ENCODE measurements around the gene AXDND1. TPM values are rescaled to one million over a fixed set of nuclear protein-coding genes. Genes with fewer than 3 reads are reported as not detected.
"Not testable (repeated sequence)": the region's sequence is repeated elsewhere in the genome, so short reads cannot be mapped to it uniquely, and the experiment has no call there.

The AXDND1 gene
- total RNA-seq, 1 experiment from 2014 or later = 0.31 TPM

DNA sequence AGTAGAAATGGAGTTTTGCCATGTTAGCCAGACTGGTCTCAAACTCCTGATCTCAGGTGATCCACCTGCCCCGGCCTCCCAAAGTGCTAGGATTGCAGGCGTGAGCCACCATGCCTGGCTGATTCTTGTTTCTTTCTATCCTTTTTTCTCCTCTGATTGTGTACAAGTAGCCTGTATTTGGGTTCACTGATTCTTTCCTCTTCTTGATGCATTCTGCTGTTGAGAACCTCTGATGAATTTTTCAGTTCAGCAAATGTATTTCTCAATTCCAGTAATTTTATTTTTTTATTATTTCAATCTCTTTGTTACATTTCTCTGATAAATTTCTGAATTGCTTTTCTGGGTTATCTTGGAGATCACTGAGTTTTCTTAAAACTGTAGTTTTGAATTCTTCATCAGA, 58.8 kb downstream of the AXDND1 start:
- no TSS peak for BruUV-seq (replicated peaks)
- TF ChIP-seq POLR2AphosphoS5 (IDR thresholded peaks at IDR 0.05; ENCODE audit: low read depth, low read length) = no peak
- CTCF ChIA-PET = no interaction called here
- in situ Hi-C loops (cut with HindIII; ENCODE audit: low pct_unique_long_range_greater_than_20kb, low sequenced_read_pairs) (no loop called here), intact Hi-C loops (cut with micrococcal nuclease; ENCODE audit: unreplicated experiment) (no loop called here)
- DNase-seq (ENCODE audit: low read depth, low spot score) (no peak), ATAC-seq (no peak)
- Histone ChIP-seq H3K4me1 (ENCODE audit: control insufficient read depth, insufficient read depth, low read length) (no peaks in the 10 kb centered on the region), H3K4me3 (ENCODE audit: low read depth in 2 of 2, low read length in 2 of 2) (no peak overlapping the region), H3K27ac (ENCODE audit: low read length) (no peak overlapping the region), H3K36me3 (ENCODE audit: control insufficient read depth, insufficient read depth, low read length) (no peaks in the 10 kb centered on the region), H3K9me3 (ENCODE audit: control insufficient read depth, insufficient read depth, low read depth, low read length) (peaks cover 8% of the 10 kb centered on the region; the same call in 1 of the 2 replicates), H3K27me3 (ENCODE audit: control insufficient read depth, insufficient read depth, low read length) (no peaks in the 10 kb centered on the region)
- POLR2A ChIA-PET = no interaction called here

DNA sequence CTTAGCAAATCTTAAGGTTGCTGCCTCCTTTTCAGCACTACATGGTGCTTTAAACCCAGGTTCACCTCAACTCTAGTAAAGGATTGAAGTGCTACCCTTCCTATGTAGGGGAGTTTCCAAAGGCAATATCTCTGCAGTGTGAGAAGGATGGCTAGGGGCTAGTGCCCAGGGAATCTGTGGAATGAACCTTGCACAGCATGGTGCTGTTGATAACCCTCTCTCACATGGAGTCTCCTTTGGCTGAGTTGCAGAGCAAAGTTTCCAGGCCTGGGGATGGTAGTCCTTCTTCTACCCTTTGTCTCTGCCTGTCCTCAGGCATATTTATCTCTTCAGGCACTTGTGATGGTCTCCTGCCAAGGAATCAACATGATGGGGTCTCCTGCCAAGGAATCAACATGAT, 59.4 kb downstream of the AXDND1 start:
- DNase-seq (ENCODE audit: low read depth, low spot score) (no peak), ATAC-seq (no peak)
- no TSS peak for BruUV-seq (replicated peaks)
- no peaks in the 10 kb centered on the region for H3K36me3 ChIP-seq (ENCODE audit: control insufficient read depth, insufficient read depth, low read length)
- H3K4me3 ChIP-seq (ENCODE audit: low read depth in 2 of 2, low read length in 2 of 2) = no peak overlapping the region
- POLR2A ChIA-PET = no interaction called here
- CTCF ChIA-PET = no interaction called here
- H3K27ac ChIP-seq (ENCODE audit: low read length) = no peak overlapping the region
- in situ Hi-C loops (cut with HindIII; ENCODE audit: low pct_unique_long_range_greater_than_20kb, low sequenced_read_pairs) (no loop called here), intact Hi-C loops (cut with micrococcal nuclease; ENCODE audit: unreplicated experiment) (no loop called here)
- TF ChIP-seq SIN3A (IDR thresholded peaks at IDR 0.05; ENCODE audit: borderline replicate concordance, insufficient read depth, low read depth, low read length) (no peak), POLR2AphosphoS5 (IDR thresholded peaks at IDR 0.05; ENCODE audit: low read depth, low read length) (no peak), TCF7L2 (IDR thresholded peaks at IDR 0.05; ENCODE audit: low read depth, low read length) (no peak)
- TF ChIP-seq, protein P1, sequence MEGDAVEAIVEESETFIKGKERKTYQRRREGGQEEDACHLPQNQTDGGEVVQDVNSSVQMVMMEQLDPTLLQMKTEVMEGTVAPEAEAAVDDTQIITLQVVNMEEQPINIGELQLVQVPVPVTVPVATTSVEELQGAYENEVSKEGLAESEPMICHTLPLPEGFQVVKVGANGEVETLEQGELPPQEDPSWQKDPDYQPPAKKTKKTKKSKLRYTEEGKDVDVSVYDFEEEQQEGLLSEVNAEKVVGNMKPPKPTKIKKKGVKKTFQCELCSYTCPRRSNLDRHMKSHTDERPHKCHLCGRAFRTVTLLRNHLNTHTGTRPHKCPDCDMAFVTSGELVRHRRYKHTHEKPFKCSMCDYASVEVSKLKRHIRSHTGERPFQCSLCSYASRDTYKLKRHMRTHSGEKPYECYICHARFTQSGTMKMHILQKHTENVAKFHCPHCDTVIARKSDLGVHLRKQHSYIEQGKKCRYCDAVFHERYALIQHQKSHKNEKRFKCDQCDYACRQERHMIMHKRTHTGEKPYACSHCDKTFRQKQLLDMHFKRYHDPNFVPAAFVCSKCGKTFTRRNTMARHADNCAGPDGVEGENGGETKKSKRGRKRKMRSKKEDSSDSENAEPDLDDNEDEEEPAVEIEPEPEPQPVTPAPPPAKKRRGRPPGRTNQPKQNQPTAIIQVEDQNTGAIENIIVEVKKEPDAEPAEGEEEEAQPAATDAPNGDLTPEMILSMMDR (IDR thresholded peaks at IDR 0.05) = no peak
- TF ChIP-seq, protein P2, sequence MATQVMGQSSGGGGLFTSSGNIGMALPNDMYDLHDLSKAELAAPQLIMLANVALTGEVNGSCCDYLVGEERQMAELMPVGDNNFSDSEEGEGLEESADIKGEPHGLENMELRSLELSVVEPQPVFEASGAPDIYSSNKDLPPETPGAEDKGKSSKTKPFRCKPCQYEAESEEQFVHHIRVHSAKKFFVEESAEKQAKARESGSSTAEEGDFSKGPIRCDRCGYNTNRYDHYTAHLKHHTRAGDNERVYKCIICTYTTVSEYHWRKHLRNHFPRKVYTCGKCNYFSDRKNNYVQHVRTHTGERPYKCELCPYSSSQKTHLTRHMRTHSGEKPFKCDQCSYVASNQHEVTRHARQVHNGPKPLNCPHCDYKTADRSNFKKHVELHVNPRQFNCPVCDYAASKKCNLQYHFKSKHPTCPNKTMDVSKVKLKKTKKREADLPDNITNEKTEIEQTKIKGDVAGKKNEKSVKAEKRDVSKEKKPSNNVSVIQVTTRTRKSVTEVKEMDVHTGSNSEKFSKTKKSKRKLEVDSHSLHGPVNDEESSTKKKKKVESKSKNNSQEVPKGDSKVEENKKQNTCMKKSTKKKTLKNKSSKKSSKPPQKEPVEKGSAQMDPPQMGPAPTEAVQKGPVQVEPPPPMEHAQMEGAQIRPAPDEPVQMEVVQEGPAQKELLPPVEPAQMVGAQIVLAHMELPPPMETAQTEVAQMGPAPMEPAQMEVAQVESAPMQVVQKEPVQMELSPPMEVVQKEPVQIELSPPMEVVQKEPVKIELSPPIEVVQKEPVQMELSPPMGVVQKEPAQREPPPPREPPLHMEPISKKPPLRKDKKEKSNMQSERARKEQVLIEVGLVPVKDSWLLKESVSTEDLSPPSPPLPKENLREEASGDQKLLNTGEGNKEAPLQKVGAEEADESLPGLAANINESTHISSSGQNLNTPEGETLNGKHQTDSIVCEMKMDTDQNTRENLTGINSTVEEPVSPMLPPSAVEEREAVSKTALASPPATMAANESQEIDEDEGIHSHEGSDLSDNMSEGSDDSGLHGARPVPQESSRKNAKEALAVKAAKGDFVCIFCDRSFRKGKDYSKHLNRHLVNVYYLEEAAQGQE (IDR thresholded peaks at IDR 0.05; ENCODE audit: insufficient read depth in 1 of 2, low read depth in 2 of 2, low read length in 1 of 2) = no peak
- H3K27me3 ChIP-seq (ENCODE audit: control insufficient read depth, insufficient read depth, low read length) = no peaks in the 10 kb centered on the region
- no peaks in the 10 kb centered on the region for H3K4me1 ChIP-seq (ENCODE audit: control insufficient read depth, insufficient read depth, low read length)
- H3K9me3 ChIP-seq (ENCODE audit: control insufficient read depth, insufficient read depth, low read depth, low read length) = peaks cover 8% of the 10 kb centered on the region; the same call in 1 of the 2 replicates

DNA sequence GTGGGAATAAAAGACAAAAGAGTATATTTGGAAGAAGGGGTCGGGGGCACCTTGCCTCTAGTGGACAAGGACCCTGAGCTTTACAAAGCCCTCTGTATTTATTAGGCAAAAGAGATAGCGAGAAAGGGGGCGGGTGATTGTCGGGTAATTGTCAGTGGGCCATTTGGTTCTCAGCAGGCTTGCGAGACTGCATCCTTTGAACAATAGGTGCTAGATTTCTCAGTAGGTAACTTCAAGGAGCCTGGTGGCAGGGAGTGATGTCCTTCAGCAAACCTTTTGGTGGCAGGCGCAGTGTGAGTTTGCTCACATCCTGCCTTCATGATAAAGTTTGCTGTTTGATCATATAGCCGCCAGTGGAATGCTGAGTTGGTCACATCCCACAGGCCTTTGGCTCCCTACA, 71.4 kb downstream of the AXDND1 start:
- Histone ChIP-seq H3K27ac (ENCODE audit: low read length) (no peak overlapping the region), H3K36me3 (ENCODE audit: control insufficient read depth, insufficient read depth, low read length) (no peaks in the 10 kb centered on the region), H3K4me3 (ENCODE audit: low read depth in 2 of 2, low read length in 2 of 2) (no peak overlapping the region), H3K9me3 (ENCODE audit: control insufficient read depth, insufficient read depth, low read depth, low read length) (no peaks in the 10 kb centered on the region), H3K27me3 (ENCODE audit: control insufficient read depth, insufficient read depth, low read length) (no peaks in the 10 kb centered on the region), H3K4me1 (ENCODE audit: control insufficient read depth, insufficient read depth, low read length) (no peaks in the 10 kb centered on the region)
- intact Hi-C loops (cut with micrococcal nuclease; ENCODE audit: unreplicated experiment) = loop anchor here (10.0 kb wide), 1 partner anchor 58 kb away; no protein-coding TSS in a partner anchor
- in situ Hi-C loops (cut with HindIII; ENCODE audit: low pct_unique_long_range_greater_than_20kb, low sequenced_read_pairs) = no loop called here
- CTCF ChIA-PET = no interaction called here
- ATAC-seq (no peak), DNase-seq (ENCODE audit: low read depth, low spot score) (no peak)
- no TSS peak for BruUV-seq (replicated peaks)
- TF ChIP-seq TCF7L2 (IDR thresholded peaks at IDR 0.05; ENCODE audit: low read depth, low read length) (no peak), POLR2AphosphoS5 (IDR thresholded peaks at IDR 0.05; ENCODE audit: low read depth, low read length) (no peak), SIN3A (IDR thresholded peaks at IDR 0.05; ENCODE audit: borderline replicate concordance, insufficient read depth, low read depth, low read length) (no peak)
- TF ChIP-seq, protein P1 (IDR thresholded peaks at IDR 0.05) = no peak
- TF ChIP-seq, protein P2 (IDR thresholded peaks at IDR 0.05; ENCODE audit: insufficient read depth in 1 of 2, low read depth in 2 of 2, low read length in 1 of 2) = no peak
- POLR2A ChIA-PET = no interaction called here

DNA sequence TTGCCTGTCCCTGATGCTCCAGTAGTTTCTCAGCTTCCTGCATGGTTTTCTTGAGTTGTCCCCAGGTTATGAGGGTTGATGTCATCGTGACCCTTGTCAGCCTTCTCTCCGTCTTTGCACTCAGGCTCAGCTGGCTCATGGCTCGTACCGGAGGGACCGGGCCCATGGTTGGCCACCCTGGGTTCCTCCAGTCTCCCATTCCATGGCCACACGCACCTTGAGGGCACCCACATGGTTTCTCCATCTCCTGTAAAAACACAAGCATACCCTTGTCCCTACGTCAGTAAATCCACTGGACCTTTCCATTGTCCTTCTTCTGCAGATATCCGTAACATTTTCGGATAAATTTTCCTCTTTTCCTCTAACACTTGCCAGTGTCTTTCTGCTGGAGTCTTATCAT, 73.9 kb downstream of the AXDND1 start:
- H3K9me3 ChIP-seq (ENCODE audit: control insufficient read depth, insufficient read depth, low read depth, low read length); H3K4me3 ChIP-seq (ENCODE audit: low read depth in 2 of 2, low read length in 2 of 2); H3K36me3 ChIP-seq (ENCODE audit: control insufficient read depth, insufficient read depth, low read length); H3K27ac ChIP-seq (ENCODE audit: low read length); H3K27me3 ChIP-seq (ENCODE audit: control insufficient read depth, insufficient read depth, low read length); in situ Hi-C loops (cut with HindIII; ENCODE audit: low pct_unique_long_range_greater_than_20kb, low sequenced_read_pairs); ATAC-seq; POLR2A ChIA-PET; CTCF ChIA-PET; DNase-seq (ENCODE audit: low read depth, low spot score); BruUV-seq (replicated peaks); H3K4me1 ChIP-seq (ENCODE audit: control insufficient read depth, insufficient read depth, low read length): not testable (repeated sequence)
- intact Hi-C loops (cut with micrococcal nuclease; ENCODE audit: unreplicated experiment) = loop anchor here (10.0 kb wide), 1 partner anchor 55 kb away; no protein-coding TSS in a partner anchor
